Endothelial cell of umbilical vein (primary cell): ENCODE data around the gene C5. TPM values are rescaled to one million over a fixed set of nuclear protein-coding genes. Genes with fewer than 3 reads are reported as not detected.

ENCODE experiments used
- BruUV-seq: library from RNA; stranded (reverse); fragments of 400-500 nt; replicated peaks from 2 replicates; lab custom pipeline; 2021; lab: Mats Ljungman, UMichigan
- CTCF ChIA-PET: fragments of 300-600, 350-600 bp; sonication (Branson Sonifier 250); formaldehyde crosslinking; loops from one replicate; lab custom pipeline; 2021; ENCODE audit warnings: antibody characterized with exemption, inconsistent platforms; lab: Charles Lee
- POLR2A ChIA-PET: fragments of 300-600, 350-600 bp; sonication (Branson Sonifier 250); formaldehyde crosslinking; loops from one replicate; lab custom pipeline; 2021; ENCODE audit warnings: antibody characterized with exemption, inconsistent platforms; lab: Charles Lee
- DNase-seq: peaks from one replicate; pipeline ENCODE4 v3.0.0-alpha.2; 2011; ENCODE audit warnings: low read depth, low spot score
- FAIRE-seq: peaks from 2 replicates; lab custom pipeline; 2011; peaks lifted over from hg19 to GRCh38; lab: Jason Lieb, UNC
- H2AFZ ChIP-seq: 2 replicates; pipeline ENCODE4 v1.6.0; 2012; ENCODE audit warnings: low read depth, low read length, control low read depth, inconsistent platforms
- H3K27ac ChIP-seq: 2 replicates; pipeline ENCODE4 v1.5.1; 2011; ENCODE audit warnings: low read depth, mild to moderate bottlenecking, control low read depth, low read length, moderate library complexity; ENCODE audit not compliant: insufficient read depth
- H3K27me3 ChIP-seq, 2 experiments: 2 replicates each; pipeline versions ENCODE4 v1.6.0 to v1.6.1; 2011; ENCODE audit warnings: low read length in 2 of 2, mixed read lengths in 1 of 2; ENCODE audit not compliant: control insufficient read depth in 2 of 2, insufficient read depth in 2 of 2
- H3K36me3 ChIP-seq, 2 experiments: 2 replicates in 1 of 2; 3 replicates in 1 of 2; pipeline ENCODE4 v1.5.1; 2011; ENCODE audit warnings: low read length in 2 of 2, mild to moderate bottlenecking in 1 of 2, moderate library complexity in 1 of 2; ENCODE audit not compliant: control insufficient read depth in 2 of 2, insufficient read depth in 2 of 2; ENCODE audit errors: extremely low read depth in 1 of 2
- H3K4me1 ChIP-seq: 3 replicates; pipeline ENCODE4 v1.5.1; 2011; ENCODE audit warnings: mild to moderate bottlenecking, low read length; ENCODE audit not compliant: control insufficient read depth, insufficient read depth; ENCODE audit errors: extremely low read depth
- H3K4me2 ChIP-seq: 2 replicates; pipeline ENCODE4 v1.6.1; 2011; ENCODE audit warnings: low read length, control low read depth, mixed read lengths; ENCODE audit not compliant: insufficient read depth
- H3K4me3 ChIP-seq, 3 experiments: fragments of 200-600 bp in 1 of 3; sonication (generic), shearing (Covaris generic) in 1 of 3; replicated peaks in 1 of 3; 2 replicates each; pipeline ENCODE4 v1.5.1; 2011 to 2016; ENCODE audit warnings: control low read depth in 3 of 3, low read length in 3 of 3, mild to moderate bottlenecking in 2 of 3, inconsistent platforms in 1 of 3, low read depth in 1 of 3, moderate library complexity in 1 of 3; ENCODE audit not compliant: insufficient read depth in 1 of 3
- H3K79me2 ChIP-seq: 2 replicates; pipeline ENCODE4 v1.6.0; 2012; ENCODE audit warnings: low read length, inconsistent platforms; ENCODE audit not compliant: control insufficient read depth, insufficient read depth
- H3K9ac ChIP-seq: replicated peaks from 2 replicates; pipeline ENCODE3; 2011; ENCODE audit warnings: low read length, control low read depth; ENCODE audit not compliant: insufficient read depth; ENCODE audit errors: extremely low read depth
- H3K9me1 ChIP-seq: replicated peaks from 3 replicates; pipeline ENCODE4 v1.6.0; 2011; ENCODE audit warnings: mild to moderate bottlenecking, low read length; ENCODE audit not compliant: control insufficient read depth, insufficient read depth; ENCODE audit errors: extremely low read depth
- H3K9me3 ChIP-seq: replicated peaks from 2 replicates; pipeline ENCODE4 v1.5.1; 2012; ENCODE audit warnings: low read length, inconsistent platforms; ENCODE audit not compliant: control insufficient read depth, insufficient read depth
- H4K20me1 ChIP-seq: replicated peaks from 2 replicates; pipeline ENCODE3; 2011; ENCODE audit warnings: mild to moderate bottlenecking, low read length; ENCODE audit not compliant: control insufficient read depth, insufficient read depth; ENCODE audit errors: extremely low read depth
- CTCF ChIP-seq, 2 donors: IDR thresholded peaks; 1 replicate in 1 of 2; 2 replicates in 1 of 2; pipeline ENCODE4 v1.5.1; 2011; ENCODE audit warnings: low read length in 2 of 2, mild to moderate bottlenecking in 2 of 2, moderate library complexity in 2 of 2, control low read depth in 1 of 2, inconsistent platforms in 1 of 2, low read depth in 1 of 2; ENCODE audit not compliant: insufficient read depth in 1 of 2; ENCODE audit errors: extremely low read depth in 1 of 2
- EZH2 ChIP-seq: IDR thresholded peaks from 2 replicates; pipeline ENCODE4 v1.6.1; 2012; ENCODE audit warnings: borderline replicate concordance, low read depth, mild to moderate bottlenecking, moderate library complexity, low read length, inconsistent platforms; ENCODE audit not compliant: severe bottlenecking
- FOS ChIP-seq: IDR thresholded peaks from 2 replicates; pipeline ENCODE4 v1.6.1; 2011; ENCODE audit warnings: mild to moderate bottlenecking, low read length, moderate library complexity, borderline replicate concordance; ENCODE audit not compliant: insufficient read depth
- GATA2 ChIP-seq: IDR thresholded peaks from 2 replicates; pipeline ENCODE4 v1.7.0; 2011; ENCODE audit warnings: low read depth, mild to moderate bottlenecking, moderate library complexity, mixed read lengths, low read length; ENCODE audit not compliant: insufficient read length, insufficient read depth
- JUN ChIP-seq: IDR thresholded peaks from 2 replicates; pipeline ENCODE4 v1.6.1; 2011; ENCODE audit warnings: borderline replicate concordance, low read depth; ENCODE audit not compliant: insufficient read length, insufficient read depth
- MAX ChIP-seq: IDR thresholded peaks from 2 replicates; pipeline ENCODE4 v1.6.1; 2011; ENCODE audit not compliant: insufficient read depth, insufficient read length
- MYC ChIP-seq: IDR thresholded peaks from one replicate; pipeline ENCODE4 v1.6.1; 2011; ENCODE audit warnings: mild to moderate bottlenecking, low read depth, low read length
- POLR2A ChIP-seq: IDR thresholded peaks from 2 replicates; pipeline ENCODE4 v1.6.1; 2012; ENCODE audit warnings: low read depth, mild to moderate bottlenecking, control low read depth, low read length
- POLR2AphosphoS5 ChIP-seq: IDR thresholded peaks from 2 replicates; pipeline ENCODE4 v1.6.1; 2012; ENCODE audit warnings: low read depth, mild to moderate bottlenecking, control low read depth, low read length, moderate library complexity; ENCODE audit not compliant: insufficient read depth
- dilution Hi-C: fragments of 300-500 bp; cut with MboI; formaldehyde crosslinking; loops from one replicate; pipeline ENCODE4 v1.15.0; 2019; ENCODE audit warnings: low sequenced_read_pairs; ENCODE audit not compliant: extremely low pct_ligation_motif_present
- intact Hi-C: fragments of 100-400 bp; cut with micrococcal nuclease; formaldehyde crosslinking; loops from one replicate; pipeline ENCODE4 v1.10.0; 2022
- polyA plus RNA-seq, 4 experiments: library from polyadenylated mRNA; depleted of rRNA in 3 of 4; stranded (reverse) in 3 of 4; unstranded in 1 of 4; fragments of >200 nt; gene quantifications; 2 replicates each; pipeline versions ENCODE4 v1.2.1 to v1.2.3, GENCODE V29; 2011 to 2012; ENCODE audit warnings: missing spikeins in 1 of 4
- total RNA-seq: library from RNA; stranded (reverse); gene quantifications from 2 replicates; pipeline ENCODE4 v1.2.3, GENCODE V29; 2021

C5 gene
- total and polyA plus RNA-seq, 2 donors (not counting 3 experiments of a cell fraction or from before 2014, with no cell fraction given) = 0.79 to 1.6 TPM

GRCh38 chr9:120923620-120924328 is 126.3 kb downstream of the C5 start:
- Histone ChIP-seq H3K4me1 (peaks cover 16% of the 10 kb centered on the region), H3K4me3 (no peak overlapping the region), H3K27ac (no peak overlapping the region), H3K79me2 (no peaks in the 10 kb centered on the region), H4K20me1 (no peaks in the 10 kb centered on the region), H3K36me3 (no peaks in the 10 kb centered on the region), H3K4me2 (no peak overlapping the region), H3K9me3 (no peaks in the 10 kb centered on the region), H3K27me3 (no peaks in the 10 kb centered on the region), H2AFZ (no peak overlapping the region), H3K9ac (no peak overlapping the region), H3K9me1 (no peaks in the 10 kb centered on the region)
- intact Hi-C loops (no loop called here), dilution Hi-C loops (no loop called here)
- TF ChIP-seq JUN (no peak), POLR2A (no peak), FOS (no peak), EZH2 (no peak), CTCF (IDR thresholded peaks at IDR 0.05; ENCODE audit: extremely low read depth in 1 of 2, insufficient read depth in 1 of 2, low read depth in 1 of 2, low read length in 2 of 2) (no peak), MAX (no peak), GATA2 (no peak), MYC (no peak), POLR2AphosphoS5 (no peak)
- ChIA-PET CTCF (interaction anchor here (0.7 kb wide), 1 partner anchor 149 kb away, joined by 3 read pairs; no protein-coding TSS in a partner anchor), POLR2A (no interaction called here)
- DNase-seq (no peak), FAIRE-seq (no peak)
- no TSS peak for BruUV-seq
